NCI-H748 (cell line): ENCODE results near the gene AP1G2.
A peak's percentile ranks its signal among the peaks of the same experiment; 100 is the strongest.
"Not testable (repeated sequence)": the region's sequence is repeated elsewhere in the genome, so short reads cannot be mapped to it uniquely, and the experiment has no call there.

Experiments
- DNase-seq: peaks from one replicate; lab custom pipeline; 2025; ENCODE audit not compliant: unreplicated experiment; lab: John Stamatoyannopoulos, UW

Gene AP1G2

GRCh38 chr14:23600322-23600707 lies 32.7 kb upstream of the AP1G2 start:
- no peak for DNase-seq

GRCh38 chr14:23594191-23594590 lies 26.6 kb upstream of the AP1G2 start:
- not testable (repeated sequence) for DNase-seq

GRCh38 chr14:23590198-23590597 lies 22.6 kb upstream of the AP1G2 start:
- no peak for DNase-seq

- DNase-seq, result no peak
These were observed 22.0 kb upstream of the AP1G2 start for GRCh38 chr14:23589606-23590005.

- DNase-seq, result peak; percentile 79
These were observed 21.4 kb upstream of the AP1G2 start for GRCh38 chr14:23588884-23589598.

GRCh38 chr14:23584527-23585203 lies 17.1 kb upstream of the AP1G2 start:
- DNase-seq, result not testable (repeated sequence)

- DNase-seq, result not testable (repeated sequence)
These were observed 16.4 kb upstream of the AP1G2 start for GRCh38 chr14:23583761-23584526.

- DNase-seq, result no peak
These were observed 15.5 kb upstream of the AP1G2 start for GRCh38 chr14:23582906-23583760.

GRCh38 chr14:23580948-23581281 lies 13.3 kb upstream of the AP1G2 start:
- no peak for DNase-seq

- no peak for DNase-seq
These were observed 12.7 kb upstream of the AP1G2 start for GRCh38 chr14:23580152-23580926.

- DNase-seq, result no peak
These were observed 12.1 kb upstream of the AP1G2 start for GRCh38 chr14:23579739-23580138.

- DNase-seq, result no peak
These were observed 11.7 kb upstream of the AP1G2 start for GRCh38 chr14:23579311-23579630.

GRCh38 chr14:23578560-23579310 lies 11.1 kb upstream of the AP1G2 start, which contains the start of gene JPH4:
JPH4 (minus strand) TSS chr14:23578790; CDS start chr14:23577453, 1,337 bp downstream.
- peak; percentile 69 for DNase-seq

GRCh38 chr14:23577710-23578392 lies 10.3 kb upstream of the AP1G2 start:
- DNase-seq, result peak; percentile 39

GRCh38 chr14:23577004-23577681 lies 9.6 kb upstream of the AP1G2 start:
- peak; percentile 75 for DNase-seq

GRCh38 chr14:23573384-23574015 lies 5.9 kb upstream of the AP1G2 start:
- DNase-seq, result peak; percentile 78

GRCh38 chr14:23572836-23573235 lies 5.2 kb upstream of the AP1G2 start:
- DNase-seq, result no peak

GRCh38 chr14:23572524-23572828 lies 4.9 kb upstream of the AP1G2 start:
- no peak for DNase-seq
